ENCODE measurements around the gene DGKZ.

DNA sequence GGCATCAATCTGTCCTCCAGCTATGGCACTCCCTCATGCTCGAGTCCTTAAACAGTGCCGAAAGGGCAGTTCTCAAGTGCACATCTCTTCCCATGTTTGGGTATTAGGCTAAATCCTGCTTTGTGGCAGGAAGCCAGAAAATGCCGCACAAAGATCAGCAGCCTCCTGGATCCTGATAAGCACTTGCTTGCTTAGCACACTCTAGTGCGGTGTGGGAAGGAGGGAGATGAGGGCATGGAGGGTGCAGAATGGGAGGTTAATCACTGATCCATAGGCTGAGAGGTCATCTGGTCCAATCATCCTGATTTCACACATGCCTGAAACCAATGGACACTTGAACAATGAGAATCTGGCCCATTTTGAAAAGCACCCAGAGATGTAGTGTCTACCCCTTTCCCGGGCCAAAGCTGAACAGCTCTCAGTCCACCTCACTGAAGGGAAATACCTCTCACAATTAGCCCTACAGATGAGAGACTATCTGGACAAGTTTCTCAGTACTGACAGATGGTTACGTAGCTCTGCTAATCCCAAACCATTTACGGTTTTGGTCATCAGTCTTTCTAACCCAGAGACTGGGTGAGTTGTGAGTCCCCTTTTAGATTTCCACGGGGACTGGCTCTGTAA, 74.1 kb downstream of the DGKZ start:
- TF ChIP-seq, protein P1, sequence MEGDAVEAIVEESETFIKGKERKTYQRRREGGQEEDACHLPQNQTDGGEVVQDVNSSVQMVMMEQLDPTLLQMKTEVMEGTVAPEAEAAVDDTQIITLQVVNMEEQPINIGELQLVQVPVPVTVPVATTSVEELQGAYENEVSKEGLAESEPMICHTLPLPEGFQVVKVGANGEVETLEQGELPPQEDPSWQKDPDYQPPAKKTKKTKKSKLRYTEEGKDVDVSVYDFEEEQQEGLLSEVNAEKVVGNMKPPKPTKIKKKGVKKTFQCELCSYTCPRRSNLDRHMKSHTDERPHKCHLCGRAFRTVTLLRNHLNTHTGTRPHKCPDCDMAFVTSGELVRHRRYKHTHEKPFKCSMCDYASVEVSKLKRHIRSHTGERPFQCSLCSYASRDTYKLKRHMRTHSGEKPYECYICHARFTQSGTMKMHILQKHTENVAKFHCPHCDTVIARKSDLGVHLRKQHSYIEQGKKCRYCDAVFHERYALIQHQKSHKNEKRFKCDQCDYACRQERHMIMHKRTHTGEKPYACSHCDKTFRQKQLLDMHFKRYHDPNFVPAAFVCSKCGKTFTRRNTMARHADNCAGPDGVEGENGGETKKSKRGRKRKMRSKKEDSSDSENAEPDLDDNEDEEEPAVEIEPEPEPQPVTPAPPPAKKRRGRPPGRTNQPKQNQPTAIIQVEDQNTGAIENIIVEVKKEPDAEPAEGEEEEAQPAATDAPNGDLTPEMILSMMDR (IDR thresholded peaks at IDR 0.05), result no peak
- TF ChIP-seq EZH2phosphoT487 (IDR thresholded peaks at IDR 0.05) (no peak), EZH2 (IDR thresholded peaks at IDR 0.05) (no peak)

Measured in neural progenitor cell (in vitro differentiated cells).